Endothelial cell (in vitro differentiated cells): ENCODE data around the gene FGF14. TPM values are rescaled to one million over a fixed set of nuclear protein-coding genes. Genes with fewer than 3 reads are reported as not detected.
A peak's percentile ranks its signal among the peaks of the same experiment; 100 is the strongest.

Experiments used
- DNase-seq: peaks from one replicate; pipeline ENCODE4 v3.0.0; 2021; ENCODE audit warnings: low spot score
- H3K27ac Mint-ChIP-seq: one replicate; pipeline ENCODE4 v1.8.0; 2021; ENCODE audit warnings: mixed read lengths, inconsistent platforms; ENCODE audit not compliant: unreplicated experiment
- H3K27me3 Mint-ChIP-seq: one replicate; pipeline ENCODE4 v1.8.0; 2021; ENCODE audit warnings: mild to moderate bottlenecking, moderate library complexity, mixed read lengths, inconsistent platforms; ENCODE audit not compliant: unreplicated experiment
- H3K36me3 Mint-ChIP-seq: one replicate; pipeline ENCODE4 v1.8.0; 2021; ENCODE audit warnings: mild to moderate bottlenecking, low read depth, mixed read lengths, inconsistent platforms; ENCODE audit not compliant: unreplicated experiment
- H3K4me1 Mint-ChIP-seq: one replicate; pipeline ENCODE4 v1.8.0; 2021; ENCODE audit warnings: mild to moderate bottlenecking, mixed read lengths, inconsistent platforms; ENCODE audit not compliant: unreplicated experiment
- H3K4me3 Mint-ChIP-seq: one replicate; pipeline ENCODE4 v1.8.0; 2021; ENCODE audit warnings: mild to moderate bottlenecking, mixed read lengths, inconsistent platforms; ENCODE audit not compliant: unreplicated experiment
- H3K9me3 Mint-ChIP-seq: one replicate; pipeline ENCODE4 v1.8.0; 2021; ENCODE audit warnings: mixed read lengths, inconsistent platforms; ENCODE audit not compliant: unreplicated experiment
- total RNA-seq: library from RNA; stranded (reverse); fragmentation: NEBNext Ultra II Directional; extraction: Animal tissue kit (Norgen Biotek cat#: 25700); gene quantifications from one replicate; pipeline ENCODE4 v1.2.1, GENCODE V29; 2021; ENCODE audit not compliant: unreplicated experiment
- TF ChIP-seq, protein P1 (sequence below): fragments of 200-600 bp; sonication (generic); IDR thresholded peaks from one replicate; pipeline ENCODE4 v1.5.0; 2021; ENCODE audit warnings: antibody characterized with exemption; ENCODE audit not compliant: unreplicated experiment

FGF14 gene
- total RNA-seq, 1 donor from 2014 or later, result 0.13 TPM

DNA sequence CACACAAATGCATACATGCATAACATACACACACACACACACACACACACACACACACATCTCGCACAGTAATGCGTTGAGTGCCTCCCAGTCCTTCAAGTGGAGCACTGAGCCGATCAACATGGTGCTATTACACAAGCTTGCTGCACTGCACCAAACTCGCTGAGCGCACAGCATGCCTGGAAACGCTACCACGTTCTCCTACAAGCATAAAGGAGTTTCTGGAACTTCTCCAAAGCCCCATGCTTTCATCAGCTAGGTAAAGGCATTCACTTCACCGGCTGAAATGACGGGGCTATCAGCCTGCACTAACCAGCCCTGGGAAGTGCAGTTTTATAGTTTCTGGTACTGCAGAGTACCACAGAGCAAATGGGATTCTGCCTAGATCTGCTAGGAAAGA is 92.7 kb downstream of the FGF14 start:
- Mint-ChIP-seq H3K36me3 (no peaks in the 10 kb centered on the region), H3K4me1 (no peaks in the 10 kb centered on the region), H3K4me3 (no peak overlapping the region), H3K27ac (no peak overlapping the region), H3K27me3 (no peaks in the 10 kb centered on the region), H3K9me3 (no peaks in the 10 kb centered on the region)
- TF ChIP-seq, protein P1, sequence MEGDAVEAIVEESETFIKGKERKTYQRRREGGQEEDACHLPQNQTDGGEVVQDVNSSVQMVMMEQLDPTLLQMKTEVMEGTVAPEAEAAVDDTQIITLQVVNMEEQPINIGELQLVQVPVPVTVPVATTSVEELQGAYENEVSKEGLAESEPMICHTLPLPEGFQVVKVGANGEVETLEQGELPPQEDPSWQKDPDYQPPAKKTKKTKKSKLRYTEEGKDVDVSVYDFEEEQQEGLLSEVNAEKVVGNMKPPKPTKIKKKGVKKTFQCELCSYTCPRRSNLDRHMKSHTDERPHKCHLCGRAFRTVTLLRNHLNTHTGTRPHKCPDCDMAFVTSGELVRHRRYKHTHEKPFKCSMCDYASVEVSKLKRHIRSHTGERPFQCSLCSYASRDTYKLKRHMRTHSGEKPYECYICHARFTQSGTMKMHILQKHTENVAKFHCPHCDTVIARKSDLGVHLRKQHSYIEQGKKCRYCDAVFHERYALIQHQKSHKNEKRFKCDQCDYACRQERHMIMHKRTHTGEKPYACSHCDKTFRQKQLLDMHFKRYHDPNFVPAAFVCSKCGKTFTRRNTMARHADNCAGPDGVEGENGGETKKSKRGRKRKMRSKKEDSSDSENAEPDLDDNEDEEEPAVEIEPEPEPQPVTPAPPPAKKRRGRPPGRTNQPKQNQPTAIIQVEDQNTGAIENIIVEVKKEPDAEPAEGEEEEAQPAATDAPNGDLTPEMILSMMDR, result no peak
- DNase-seq, result no peak

DNA sequence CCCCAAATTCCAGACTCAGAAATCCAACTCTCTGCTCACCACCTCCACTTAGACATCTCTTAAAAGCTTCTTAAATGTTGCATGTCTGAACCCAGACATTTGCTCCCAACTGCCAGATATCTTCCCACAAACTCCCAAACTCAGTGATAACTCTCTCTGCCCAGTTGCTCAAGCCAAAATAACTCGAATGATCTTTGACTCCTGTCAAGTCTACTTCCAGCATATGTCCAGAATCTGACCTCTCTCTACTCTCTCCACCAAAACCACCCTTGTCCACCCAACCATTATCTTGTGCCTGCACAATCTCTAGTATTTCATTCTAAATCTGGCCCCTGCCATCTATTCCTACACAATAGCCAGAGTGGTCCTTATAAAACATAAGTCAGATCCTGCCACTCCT is 99.3 kb downstream of the FGF14 start:
- TF ChIP-seq, protein P1, result no peak
- no peaks in the 10 kb centered on the region for H3K9me3 Mint-ChIP-seq

DNA sequence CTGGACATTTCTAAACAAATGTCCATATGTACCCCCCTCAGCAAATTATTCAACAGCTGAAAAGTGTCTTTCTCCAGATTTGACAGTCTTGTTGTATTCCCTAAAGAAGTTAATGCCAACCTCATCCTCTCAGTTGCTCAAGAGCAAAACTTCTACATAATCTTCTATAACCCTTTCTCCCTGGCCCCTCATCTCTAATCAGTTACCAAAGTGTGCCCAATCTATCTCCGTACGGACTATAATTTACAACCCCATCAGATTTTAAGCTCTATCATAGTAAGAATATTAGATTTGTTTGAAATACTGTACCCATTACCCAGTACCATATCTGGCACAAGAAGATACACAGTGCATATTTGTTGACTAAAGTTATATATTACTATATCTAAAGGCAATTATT is 101.5 kb downstream of the FGF14 start:
- no peak overlapping the region for H3K4me3 Mint-ChIP-seq
- DNase-seq, result no peak
- H3K27me3 Mint-ChIP-seq, result no peaks in the 10 kb centered on the region
- no peaks in the 10 kb centered on the region for H3K9me3 Mint-ChIP-seq
- TF ChIP-seq, protein P1, result no peak
- peaks cover 13% of the 10 kb centered on the region for H3K4me1 Mint-ChIP-seq
- peak overlapping the region; percentile 2 for H3K27ac Mint-ChIP-seq
- no peaks in the 10 kb centered on the region for H3K36me3 Mint-ChIP-seq

More for the DNA sequence above, 99.3 kb downstream of the FGF14 start:
- H3K4me1 Mint-ChIP-seq, result peaks cover 13% of the 10 kb centered on the region
- H3K27me3 Mint-ChIP-seq, result no peaks in the 10 kb centered on the region
- no peaks in the 10 kb centered on the region for H3K36me3 Mint-ChIP-seq
- DNase-seq, result no peak
- no peak overlapping the region for H3K27ac Mint-ChIP-seq
- no peak overlapping the region for H3K4me3 Mint-ChIP-seq

DNA sequence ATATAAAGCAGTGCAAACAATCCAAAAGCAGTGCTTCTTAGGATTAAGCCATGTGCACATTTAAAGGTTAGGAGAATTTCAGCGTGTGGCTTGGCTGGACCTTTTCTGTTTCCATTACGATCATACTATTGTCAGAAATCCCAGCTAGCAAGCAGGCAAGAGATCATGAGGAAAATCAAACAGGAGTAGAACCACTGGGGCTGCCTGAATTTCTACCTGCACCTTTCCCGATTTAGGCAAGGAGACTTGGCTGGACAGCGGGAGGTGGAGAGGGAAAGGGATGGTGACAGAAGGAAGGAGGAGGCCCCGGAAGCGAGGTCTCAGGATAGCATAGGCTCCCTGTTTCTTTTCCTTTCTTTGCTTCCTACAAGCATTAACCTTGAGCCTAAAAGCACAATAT is 102.5 kb downstream of the FGF14 start:
- H3K9me3 Mint-ChIP-seq, result no peaks in the 10 kb centered on the region

DNA sequence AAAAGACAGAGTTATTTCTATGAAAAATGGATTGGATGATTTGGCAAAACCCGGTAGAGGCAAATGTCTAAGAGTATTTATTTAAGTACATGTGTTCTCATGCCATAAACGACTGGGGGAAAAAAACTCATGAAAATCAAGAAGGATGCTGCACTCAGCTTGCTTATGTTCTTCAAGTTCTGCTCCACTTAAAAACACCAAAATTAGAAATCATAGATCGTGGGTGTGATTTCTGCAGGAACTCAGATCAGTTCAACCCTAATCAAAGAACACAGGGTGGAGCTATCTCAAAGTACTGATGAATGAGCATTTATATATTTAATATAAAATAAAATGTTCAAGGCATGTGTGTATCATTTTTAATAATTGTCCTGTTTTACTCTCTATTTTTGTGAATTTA is 103.8 kb downstream of the FGF14 start:
- TF ChIP-seq, protein P1, result no peak
- Mint-ChIP-seq H3K27me3 (no peaks in the 10 kb centered on the region), H3K27ac (no peak overlapping the region), H3K36me3 (no peaks in the 10 kb centered on the region), H3K4me3 (no peak overlapping the region), H3K4me1 (peaks cover 15% of the 10 kb centered on the region), H3K9me3 (no peaks in the 10 kb centered on the region)
- no peak for DNase-seq

More for the DNA sequence above, 102.5 kb downstream of the FGF14 start:
- H3K4me1 Mint-ChIP-seq, result peaks cover 13% of the 10 kb centered on the region
- H3K36me3 Mint-ChIP-seq, result no peaks in the 10 kb centered on the region
- no peak overlapping the region for H3K4me3 Mint-ChIP-seq
- no peak for DNase-seq
- no peaks in the 10 kb centered on the region for H3K27me3 Mint-ChIP-seq
- no peak overlapping the region for H3K27ac Mint-ChIP-seq
- TF ChIP-seq, protein P1, result no peak
